ENCODE data around the gene TIGD2.

DNA sequence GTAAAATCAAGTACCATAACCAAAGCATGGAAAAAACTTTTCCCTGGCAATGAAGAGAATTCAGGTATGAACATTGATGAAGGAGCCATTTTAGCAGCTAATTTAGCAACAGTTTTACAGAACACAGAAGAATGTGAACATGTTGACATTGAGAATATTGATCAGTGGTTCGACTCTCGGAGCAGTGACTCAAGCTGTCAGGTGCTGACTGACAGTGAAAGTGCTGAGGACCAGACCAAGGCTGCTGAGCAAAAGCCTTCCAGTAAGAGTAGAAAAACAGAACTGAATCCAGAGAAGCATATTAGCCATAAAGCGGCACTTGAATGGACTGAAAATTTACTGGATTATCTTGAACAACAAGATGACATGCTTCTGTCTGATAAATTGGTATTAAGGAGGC, 2.8 kb downstream of the TIGD2 start:
- TF ChIP-seq, protein P1, sequence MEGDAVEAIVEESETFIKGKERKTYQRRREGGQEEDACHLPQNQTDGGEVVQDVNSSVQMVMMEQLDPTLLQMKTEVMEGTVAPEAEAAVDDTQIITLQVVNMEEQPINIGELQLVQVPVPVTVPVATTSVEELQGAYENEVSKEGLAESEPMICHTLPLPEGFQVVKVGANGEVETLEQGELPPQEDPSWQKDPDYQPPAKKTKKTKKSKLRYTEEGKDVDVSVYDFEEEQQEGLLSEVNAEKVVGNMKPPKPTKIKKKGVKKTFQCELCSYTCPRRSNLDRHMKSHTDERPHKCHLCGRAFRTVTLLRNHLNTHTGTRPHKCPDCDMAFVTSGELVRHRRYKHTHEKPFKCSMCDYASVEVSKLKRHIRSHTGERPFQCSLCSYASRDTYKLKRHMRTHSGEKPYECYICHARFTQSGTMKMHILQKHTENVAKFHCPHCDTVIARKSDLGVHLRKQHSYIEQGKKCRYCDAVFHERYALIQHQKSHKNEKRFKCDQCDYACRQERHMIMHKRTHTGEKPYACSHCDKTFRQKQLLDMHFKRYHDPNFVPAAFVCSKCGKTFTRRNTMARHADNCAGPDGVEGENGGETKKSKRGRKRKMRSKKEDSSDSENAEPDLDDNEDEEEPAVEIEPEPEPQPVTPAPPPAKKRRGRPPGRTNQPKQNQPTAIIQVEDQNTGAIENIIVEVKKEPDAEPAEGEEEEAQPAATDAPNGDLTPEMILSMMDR (IDR thresholded peaks at IDR 0.05) = no peak
- no peak for TF ChIP-seq POLR2AphosphoS5 (IDR thresholded peaks at IDR 0.05)

All from transverse colon (tissue), 4 donors.